GM12891 (cell line): Measurements from ENCODE around the gene ABCG1.

Experiments
- DNase-seq: peaks from one replicate; pipeline ENCODE4 v3.0.0; 2011; ENCODE audit warnings: low spot score; ENCODE audit not compliant: insufficient read length
- FAIRE-seq: peaks from 2 replicates; lab custom pipeline; 2011; peaks lifted over from hg19 to GRCh38; lab: Jason Lieb, UNC
- PAX5 ChIP-seq: IDR thresholded peaks from 2 replicates; pipeline ENCODE4 v1.6.1; 2011; ENCODE audit warnings: low read length, moderate library complexity, mild to moderate bottlenecking; ENCODE audit not compliant: insufficient read depth, severe bottlenecking
- POLR2A ChIP-seq: IDR thresholded peaks from 2 replicates; pipeline ENCODE4 v1.6.1; 2011; ENCODE audit warnings: low read depth, low read length, control low read depth
- POLR2AphosphoS5 ChIP-seq: IDR thresholded peaks from 2 replicates; pipeline ENCODE4 v1.6.1; 2011; ENCODE audit warnings: low read depth, low read length, control low read depth
- POU2F2 ChIP-seq: IDR thresholded peaks from 2 replicates; pipeline ENCODE4 v1.6.1; 2011; ENCODE audit warnings: low read depth, mild to moderate bottlenecking, control low read depth, low read length, moderate library complexity
- SPI1 ChIP-seq: IDR thresholded peaks from 2 replicates; pipeline ENCODE4 v1.6.1; 2011; ENCODE audit warnings: low read depth, low read length, control low read depth
- TAF1 ChIP-seq: IDR thresholded peaks from 2 replicates; pipeline ENCODE4 v1.6.1; 2011; ENCODE audit warnings: low read depth, low read length, control low read depth

Gene ABCG1

DNA sequence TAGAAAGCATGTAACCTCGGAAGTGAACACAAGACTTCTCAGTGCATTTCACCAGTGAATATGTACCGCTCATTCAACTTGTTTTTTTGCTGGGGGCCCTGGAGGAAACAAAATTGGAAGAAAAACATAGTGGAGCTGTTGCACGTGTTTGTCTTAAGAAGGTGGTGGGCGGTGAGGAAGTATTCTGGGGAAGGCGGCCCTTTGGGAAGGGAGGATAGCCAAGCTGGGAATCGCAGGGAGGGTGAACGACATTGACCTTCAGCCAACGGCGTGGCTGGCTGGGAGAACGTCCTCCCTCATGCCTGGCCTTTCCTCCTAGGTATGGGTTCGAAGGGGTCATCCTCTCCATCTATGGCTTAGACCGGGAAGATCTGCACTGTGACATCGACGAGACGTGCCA is 76.9 kb downstream of the ABCG1 start:
- no peak for FAIRE-seq
- TF ChIP-seq POLR2AphosphoS5 (no peak), POLR2A (no peak), SPI1 (no peak), POU2F2 (no peak), TAF1 (no peak), PAX5 (no peak)
- no peak for DNase-seq

GRCh38 chr21:42296501-42296900 is 77.6 kb downstream of the ABCG1 start:
- no peak for DNase-seq
- no peak for FAIRE-seq
- no peak for TF ChIP-seq POLR2AphosphoS5
- no peak for TF ChIP-seq POLR2A
- TF ChIP-seq POU2F2: no peak
- no peak for TF ChIP-seq TAF1
- TF ChIP-seq SPI1: no peak
- no peak for TF ChIP-seq PAX5

GRCh38 chr21:42297377-42297776 is 78.4 kb downstream of the ABCG1 start:
- no peak for TF ChIP-seq POLR2A
- no peak for TF ChIP-seq SPI1
- TF ChIP-seq POLR2AphosphoS5: no peak
- no peak for TF ChIP-seq PAX5
- TF ChIP-seq POU2F2: no peak
- TF ChIP-seq TAF1: no peak
- no peak for FAIRE-seq
- DNase-seq: no peak

- DNase-seq (no peak), FAIRE-seq (no peak)
- no peak for TF ChIP-seq POU2F2
- TF ChIP-seq PAX5: no peak
- TF ChIP-seq TAF1: no peak
- TF ChIP-seq POLR2A: no peak
- no peak for TF ChIP-seq POLR2AphosphoS5
- TF ChIP-seq SPI1: no peak
Observed at GRCh38 chr21:42298237-42298636, 79.3 kb downstream of the ABCG1 start.

GRCh38 chr21:42298657-42299056 is 79.7 kb downstream of the ABCG1 start:
- no peak for FAIRE-seq
- no peak for DNase-seq
- TF ChIP-seq POLR2A: no peak
- no peak for TF ChIP-seq PAX5
- no peak for TF ChIP-seq POU2F2
- no peak for TF ChIP-seq TAF1
- TF ChIP-seq POLR2AphosphoS5: no peak
- no peak for TF ChIP-seq SPI1

- FAIRE-seq (no peak), DNase-seq (no peak)
Observed at GRCh38 chr21:42299324-42300044, 80.5 kb downstream of the ABCG1 start.

DNA sequence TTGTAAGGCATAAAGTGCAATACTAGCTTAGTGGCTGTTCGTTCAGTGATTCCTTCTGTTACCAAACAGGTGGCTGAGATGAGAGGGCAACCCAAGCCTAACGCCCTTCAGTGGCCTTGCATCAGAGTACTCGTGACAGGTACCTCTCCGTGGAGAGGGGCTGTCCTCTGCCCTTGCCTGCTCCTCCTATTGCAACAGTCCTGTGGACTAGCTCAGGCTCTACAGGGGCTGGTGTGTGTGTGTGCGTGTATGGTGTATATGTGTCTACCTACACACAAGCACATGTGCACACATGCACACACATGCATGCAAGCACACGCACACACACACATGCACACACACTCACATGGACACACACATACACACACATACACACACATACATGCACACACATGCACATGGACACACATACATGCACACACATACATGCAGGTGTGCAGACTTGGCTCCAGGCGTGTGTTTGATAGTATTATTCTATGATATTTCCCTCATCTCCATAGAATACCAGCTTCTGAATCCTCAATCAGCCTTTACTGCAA is 81.2 kb downstream of the ABCG1 start:
- DNase-seq (no peak), FAIRE-seq (no peak)
- TF ChIP-seq POLR2A: no peak
- TF ChIP-seq POLR2AphosphoS5: no peak
- TF ChIP-seq TAF1: no peak
- TF ChIP-seq POU2F2: no peak

More at GRCh38 chr21:42299324-42300044, 80.5 kb downstream of the ABCG1 start:
- TF ChIP-seq POLR2AphosphoS5 (no peak), POLR2A (no peak), PAX5 (no peak), SPI1 (no peak), POU2F2 (no peak), TAF1 (no peak)

DNA sequence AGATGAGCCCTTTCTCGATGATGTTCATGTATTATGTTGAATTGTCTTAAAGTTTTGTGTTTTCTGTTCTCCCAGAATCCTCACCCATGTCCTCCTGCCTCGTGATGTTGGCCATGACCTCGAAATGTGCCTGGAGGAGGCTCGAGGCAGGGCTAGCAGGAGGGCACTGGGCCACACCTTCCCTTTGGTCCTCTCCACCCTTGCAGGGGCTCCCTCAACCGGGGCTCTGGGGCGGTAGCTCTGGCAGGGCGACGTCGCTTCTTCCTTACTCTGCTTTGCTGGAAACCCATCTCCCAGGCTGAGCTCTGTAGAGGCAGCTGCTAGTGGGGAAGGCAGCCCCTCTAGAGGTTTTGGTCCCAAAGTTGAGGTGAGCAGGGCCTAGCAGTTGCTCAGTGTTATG is 82.0 kb downstream of the ABCG1 start:
- TF ChIP-seq SPI1 (no peak), POU2F2 (no peak), POLR2AphosphoS5 (no peak)
- FAIRE-seq (no peak), DNase-seq (no peak)

- FAIRE-seq (no peak), DNase-seq (no peak)
- no peak for TF ChIP-seq POU2F2
- TF ChIP-seq POLR2A: no peak
- no peak for TF ChIP-seq PAX5
- no peak for TF ChIP-seq TAF1
- TF ChIP-seq SPI1: no peak
- no peak for TF ChIP-seq POLR2AphosphoS5
Observed at GRCh38 chr21:42301371-42302075, 82.6 kb downstream of the ABCG1 start.

- TF ChIP-seq POU2F2 (no peak), POLR2AphosphoS5 (no peak), TAF1 (no peak), PAX5 (no peak), SPI1 (no peak), POLR2A (no peak)
- FAIRE-seq (no peak), DNase-seq (no peak)
Observed at GRCh38 chr21:42302076-42302650, 83.2 kb downstream of the ABCG1 start.

DNA sequence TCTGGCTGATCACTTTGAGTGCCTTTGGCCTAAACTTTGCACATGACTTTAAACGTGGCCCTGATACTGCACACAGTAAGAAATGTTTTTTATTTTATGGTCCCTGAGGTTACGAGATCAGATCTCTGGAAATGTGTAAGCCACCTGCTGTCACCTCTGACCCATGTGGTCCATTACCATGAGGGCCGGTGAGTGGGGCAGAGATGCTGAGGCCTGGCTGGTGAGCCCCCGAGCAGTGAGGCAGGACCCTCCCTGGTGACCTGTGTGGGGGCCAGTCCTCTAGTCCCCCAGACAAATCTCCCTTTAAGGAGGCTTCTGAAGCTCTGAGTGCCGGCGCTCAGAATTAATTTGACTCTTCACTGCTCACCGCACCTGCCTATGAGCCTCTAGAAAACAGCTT is 83.9 kb downstream of the ABCG1 start:
- DNase-seq (no peak), FAIRE-seq (no peak)
- TF ChIP-seq POLR2AphosphoS5 (no peak), PAX5 (no peak), TAF1 (no peak), POLR2A (no peak), SPI1 (no peak), POU2F2 (no peak)
